Fibroblast of peridontal ligament (primary cell): ENCODE measurements around the gene RTL10.

Experiments
- DNase-seq: peaks from one replicate; pipeline ENCODE4 v3.0.0-alpha.2; 2010; ENCODE audit errors: extremely low read depth

RTL10 gene

DNA sequence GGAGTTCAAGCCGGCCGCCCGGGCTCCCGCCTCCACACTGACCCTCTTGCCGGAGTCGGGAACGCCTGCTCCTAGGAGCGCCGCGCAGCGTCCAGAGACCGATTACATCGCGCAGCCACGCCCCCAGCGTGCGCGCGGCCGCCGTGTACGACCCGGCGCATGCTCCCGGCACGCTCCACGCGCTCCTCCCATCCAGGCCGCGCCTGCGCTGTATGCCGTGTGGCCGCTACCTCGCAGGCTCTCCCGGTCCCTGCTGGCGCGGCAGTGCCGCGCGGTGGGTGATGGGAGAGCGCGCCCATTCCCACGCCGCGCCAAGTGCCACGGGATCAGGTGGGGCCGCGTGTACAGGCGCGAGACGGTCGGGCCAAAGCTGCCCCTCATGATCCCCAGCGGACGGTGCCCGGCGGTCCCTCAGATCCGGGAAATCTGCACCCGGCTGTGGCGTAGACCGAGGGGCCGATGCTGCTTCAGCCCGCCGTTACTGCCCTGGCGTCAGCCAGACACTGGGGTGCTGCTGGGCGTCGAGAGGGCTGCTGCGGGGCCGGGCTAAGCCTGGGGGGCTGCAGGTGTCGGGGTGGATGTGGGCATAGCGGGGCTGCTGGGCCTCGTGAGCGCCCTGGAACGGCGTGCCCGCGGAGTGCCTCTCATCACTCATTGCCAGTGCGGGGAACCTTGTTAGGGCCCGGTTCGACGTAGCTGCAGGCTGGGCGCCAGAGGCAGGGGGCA is at the start of gene RTL10, which contains the start of gene GNB1L:
RTL10 (minus strand) TSS at position 97 of the 726 bp plus-strand sequence. CDS start 2,613 bp downstream, outside the sequence.
GNB1L (minus strand) TSS at position 97 of the 726 bp plus-strand sequence. CDS start 33,519 bp downstream, outside the sequence.
- DNase-seq, result peak; percentile 93

DNA sequence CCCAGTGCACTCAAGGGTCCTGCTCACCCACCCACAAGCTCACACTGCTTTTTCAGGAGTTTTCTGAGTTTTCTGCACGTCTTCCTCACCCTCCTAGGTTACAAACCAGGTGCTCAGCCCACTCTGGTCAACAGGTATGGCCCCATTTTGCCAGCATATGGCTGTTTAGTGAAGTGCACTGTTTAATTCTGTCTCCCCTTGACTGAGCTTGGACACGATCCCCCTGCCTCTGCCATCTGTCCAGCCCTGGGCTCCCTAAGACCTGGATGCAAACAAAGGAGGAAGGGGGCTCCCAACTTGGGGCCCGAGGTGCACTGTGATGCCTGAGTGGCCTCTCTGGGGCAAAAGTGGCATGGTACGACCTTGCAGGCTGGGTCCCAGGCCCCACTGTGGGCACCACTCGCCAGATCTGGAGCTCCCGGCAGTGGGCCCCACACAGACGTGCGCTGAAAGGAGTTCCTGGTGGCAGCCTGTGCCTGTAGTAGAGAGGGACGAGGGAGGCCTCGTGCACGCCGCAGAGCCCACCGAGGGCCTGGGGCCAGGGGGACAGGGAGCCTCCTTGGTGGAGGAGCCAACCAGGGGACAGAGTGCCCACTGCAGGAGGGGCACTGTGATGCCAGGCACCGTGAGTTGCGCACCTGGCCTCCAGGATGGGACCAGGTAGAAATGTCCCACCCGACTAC is 49.6 kb upstream of the RTL10 start:
- no peak for DNase-seq

GRCh38 chr22:19903513-19903912 is 48.8 kb upstream of the RTL10 start:
- no peak for DNase-seq

GRCh38 chr22:19903031-19903430 is 48.4 kb upstream of the RTL10 start:
- no peak for DNase-seq

DNA sequence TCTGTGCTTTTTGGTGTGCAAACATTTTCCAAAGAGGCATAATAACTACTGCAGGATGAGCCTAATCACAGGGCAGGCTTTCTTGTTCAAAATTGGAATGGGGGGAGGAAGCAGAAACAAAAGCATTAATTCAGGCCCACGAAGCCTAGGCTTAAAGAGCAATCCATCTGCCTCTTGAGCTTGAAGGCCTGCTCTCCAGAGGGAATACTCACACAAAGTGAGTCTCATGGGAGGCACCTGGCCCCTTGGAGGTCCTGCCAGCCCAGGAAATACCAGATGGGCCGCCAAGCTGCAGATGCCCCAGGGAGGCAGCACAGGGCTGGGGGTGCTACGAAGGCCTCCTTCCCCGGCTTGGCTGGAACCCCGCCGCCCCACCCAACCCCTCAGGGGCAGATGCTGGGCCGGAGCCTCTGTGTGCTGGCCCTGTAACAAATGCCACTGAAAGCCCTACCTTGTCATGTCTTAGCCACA is 47.6 kb upstream of the RTL10 start:
- no peak for DNase-seq

- DNase-seq, result no peak
These were observed 47.0 kb upstream of the RTL10 start for GRCh38 chr22:19901577-19902244.

- DNase-seq, result no peak
These were observed 46.2 kb upstream of the RTL10 start for GRCh38 chr22:19900707-19901436.

- DNase-seq, result no peak
These were observed 44.3 kb upstream of the RTL10 start for GRCh38 chr22:19898831-19899567.

GRCh38 chr22:19898145-19898544 is 43.5 kb upstream of the RTL10 start:
- DNase-seq, result no peak

DNA sequence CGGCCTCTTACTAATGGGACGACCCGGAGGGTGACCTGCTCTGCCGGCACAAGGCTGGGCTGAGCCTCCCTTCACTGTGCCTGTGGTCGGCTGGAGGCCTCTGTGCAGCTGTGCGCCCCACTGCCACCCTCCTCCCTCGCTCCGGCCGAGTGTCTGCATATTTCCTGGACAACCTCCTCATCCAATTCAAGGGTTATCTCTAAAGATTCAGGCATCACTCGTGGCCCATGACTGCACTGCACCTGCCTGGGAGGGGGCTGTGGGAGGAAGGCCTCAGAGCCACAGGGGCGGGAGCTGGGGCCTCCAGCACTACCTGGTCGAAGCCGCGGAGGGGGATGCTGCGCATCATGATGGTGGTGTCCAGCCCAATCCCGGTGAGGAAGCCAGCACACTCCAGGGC is 43.1 kb upstream of the RTL10 start:
- no peak for DNase-seq

DNA sequence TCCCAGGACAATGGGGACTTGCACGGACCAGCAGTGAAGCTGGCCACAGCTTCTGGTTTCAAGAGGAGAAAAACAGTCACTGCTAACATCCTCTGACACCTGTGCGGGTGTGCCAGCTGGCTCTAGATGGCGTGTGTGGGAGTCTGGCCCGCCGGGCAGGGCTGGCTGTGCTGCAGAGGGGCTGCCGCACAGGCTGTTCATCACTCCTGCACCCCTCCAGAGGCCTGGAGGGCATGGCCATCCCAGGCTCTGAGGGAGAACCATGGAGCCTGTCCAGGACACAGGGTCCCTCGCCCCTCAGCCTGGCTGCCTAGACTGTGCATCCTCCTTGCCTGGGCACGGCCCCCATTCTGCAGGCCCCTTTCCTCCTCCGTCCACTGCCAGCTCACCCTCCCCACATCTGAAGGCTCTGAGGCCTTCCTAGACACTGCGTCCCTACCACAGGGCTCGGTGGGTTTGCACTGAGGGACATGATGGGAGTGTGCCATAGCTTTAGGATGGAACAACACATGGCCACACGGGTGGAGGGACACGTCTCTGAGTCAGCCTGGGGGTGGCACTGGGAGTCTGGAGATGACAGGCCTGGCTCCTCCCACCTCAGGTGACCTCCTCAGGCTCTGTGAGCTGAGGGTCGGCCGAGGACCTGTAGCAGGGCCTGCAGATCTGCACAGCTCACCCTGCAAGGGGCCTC is 42.1 kb upstream of the RTL10 start:
- DNase-seq, result no peak

DNA sequence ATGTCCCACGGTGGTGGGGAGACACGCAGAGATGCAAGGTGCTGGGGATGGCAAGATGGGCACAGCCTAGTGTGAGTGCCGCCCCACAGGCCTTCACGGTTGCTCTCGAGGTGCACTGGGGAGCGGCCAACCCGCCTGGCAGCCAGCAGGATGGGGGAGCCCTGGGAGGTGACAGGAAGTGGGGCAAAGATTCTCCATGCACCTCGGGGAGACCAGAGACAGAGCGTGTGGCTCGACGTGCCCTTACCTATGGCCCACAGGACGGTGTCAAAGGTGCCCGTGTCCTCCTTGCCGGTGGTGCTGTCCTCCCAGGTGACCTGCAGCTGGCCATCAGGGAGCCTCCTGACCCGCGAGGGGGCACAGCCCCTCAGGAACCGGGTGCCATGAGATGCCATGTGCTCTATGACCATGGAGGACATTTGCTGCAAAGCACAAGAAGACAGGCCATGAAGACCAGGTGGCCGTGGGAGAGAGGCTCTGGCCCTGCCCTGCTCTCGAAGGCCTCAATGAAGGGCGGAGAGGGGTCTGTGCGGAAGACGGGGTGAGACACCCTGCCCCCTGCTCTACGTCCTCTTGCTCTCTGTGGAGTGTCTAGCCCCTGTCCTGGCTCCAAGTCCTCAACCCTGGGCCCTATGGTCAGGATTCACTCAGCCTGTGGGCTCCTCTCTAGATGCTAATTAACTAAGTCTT is 40.6 kb upstream of the RTL10 start:
- DNase-seq, result no peak

DNA sequence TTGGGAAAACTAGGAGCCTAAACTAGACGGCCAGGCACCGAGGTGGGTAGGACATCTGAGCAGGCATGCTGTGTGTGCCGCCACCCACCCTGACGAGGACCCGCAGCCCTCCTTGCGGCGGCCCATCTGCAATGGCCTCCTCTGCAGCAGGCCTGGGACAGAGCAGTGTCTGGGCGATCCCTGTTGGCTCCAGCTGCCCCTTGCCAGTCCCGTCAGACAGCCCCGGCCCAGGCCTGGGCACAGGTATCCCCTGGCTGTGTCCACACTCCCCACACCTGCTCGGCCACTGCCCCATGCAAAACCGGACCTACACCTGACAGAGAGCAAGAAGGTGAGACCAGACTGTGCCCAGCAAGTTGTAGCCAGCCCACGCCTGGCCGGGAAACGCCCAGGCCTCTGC is 38.7 kb upstream of the RTL10 start:
- DNase-seq, result no peak

GRCh38 chr22:19892925-19893324 is 38.3 kb upstream of the RTL10 start:
- DNase-seq, result no peak

DNA sequence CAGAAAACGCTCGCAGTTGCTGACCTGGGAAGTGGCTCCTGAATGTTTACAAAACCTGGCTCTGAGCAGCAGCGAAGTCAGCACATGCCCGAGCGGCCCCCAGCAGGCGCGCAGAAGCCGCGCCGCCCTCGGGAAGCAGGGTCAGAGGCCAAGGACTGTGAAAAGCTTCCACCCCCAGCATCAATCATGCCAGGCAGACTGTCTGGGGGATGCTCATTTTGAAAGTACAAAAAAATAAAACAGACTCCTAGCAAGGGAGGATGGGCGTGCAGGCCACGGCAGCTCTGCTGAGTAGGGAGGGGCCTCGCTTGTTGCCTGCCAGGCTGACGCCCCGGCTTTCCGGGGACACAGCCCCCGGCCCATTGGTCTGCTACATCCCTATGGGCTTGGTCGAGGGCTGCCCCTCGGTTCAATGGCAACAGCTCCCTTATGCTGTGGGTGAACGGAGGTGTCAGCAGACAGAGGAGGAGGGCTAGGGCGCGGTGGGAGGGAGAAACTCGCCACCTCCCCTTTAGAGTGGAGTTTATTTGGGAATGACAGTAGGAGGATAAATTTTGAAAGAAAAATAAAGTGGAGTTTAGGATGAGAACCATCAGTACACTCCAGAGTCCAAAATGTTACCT is 37.7 kb upstream of the RTL10 start:
- DNase-seq, result no peak

DNA sequence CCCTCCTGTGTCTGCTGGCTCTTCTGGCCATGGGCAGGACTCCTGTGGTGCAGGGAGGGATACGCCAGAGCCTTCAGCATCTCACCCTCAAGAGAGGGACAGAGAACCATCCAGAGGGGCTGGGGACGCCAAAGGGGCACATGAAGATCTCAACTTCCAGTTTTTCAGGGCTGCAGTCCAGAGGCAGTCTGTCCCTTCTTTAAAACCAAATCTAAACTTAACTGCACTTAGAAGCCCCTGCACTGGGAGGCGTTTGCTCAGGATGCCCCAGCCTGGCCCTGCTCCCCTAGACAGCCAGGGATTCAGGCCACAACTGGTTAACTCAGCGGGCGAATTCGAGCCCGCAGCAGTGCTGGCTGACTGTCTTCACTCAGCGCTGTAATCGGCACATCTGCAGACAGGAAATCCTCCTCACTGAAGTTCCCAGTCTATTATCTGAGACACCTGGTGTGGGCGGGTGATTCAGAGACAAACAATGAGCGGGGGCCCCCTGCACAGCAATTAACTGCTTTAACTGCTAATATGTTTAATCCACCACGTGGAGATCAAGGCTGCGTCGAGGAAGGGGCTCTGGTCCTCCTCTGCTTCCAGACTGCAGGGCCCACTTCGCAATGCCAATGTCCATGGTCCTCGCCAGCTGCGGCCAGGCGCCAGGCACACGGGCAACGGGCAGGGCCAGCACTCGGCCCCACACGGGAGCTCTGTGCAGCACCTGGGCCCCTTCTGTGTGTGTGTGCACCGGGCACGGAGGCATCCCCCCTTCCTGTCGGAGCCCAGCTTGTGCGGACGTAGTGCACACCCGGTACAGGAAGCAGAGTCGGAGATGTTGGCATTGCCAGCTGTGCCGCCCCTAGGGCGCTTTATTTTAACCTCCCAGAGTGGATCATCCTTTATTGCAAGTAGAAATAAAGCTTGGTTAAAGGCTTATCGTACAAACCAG is 36.9 kb upstream of the RTL10 start:
- DNase-seq, result peak; percentile 26

DNA sequence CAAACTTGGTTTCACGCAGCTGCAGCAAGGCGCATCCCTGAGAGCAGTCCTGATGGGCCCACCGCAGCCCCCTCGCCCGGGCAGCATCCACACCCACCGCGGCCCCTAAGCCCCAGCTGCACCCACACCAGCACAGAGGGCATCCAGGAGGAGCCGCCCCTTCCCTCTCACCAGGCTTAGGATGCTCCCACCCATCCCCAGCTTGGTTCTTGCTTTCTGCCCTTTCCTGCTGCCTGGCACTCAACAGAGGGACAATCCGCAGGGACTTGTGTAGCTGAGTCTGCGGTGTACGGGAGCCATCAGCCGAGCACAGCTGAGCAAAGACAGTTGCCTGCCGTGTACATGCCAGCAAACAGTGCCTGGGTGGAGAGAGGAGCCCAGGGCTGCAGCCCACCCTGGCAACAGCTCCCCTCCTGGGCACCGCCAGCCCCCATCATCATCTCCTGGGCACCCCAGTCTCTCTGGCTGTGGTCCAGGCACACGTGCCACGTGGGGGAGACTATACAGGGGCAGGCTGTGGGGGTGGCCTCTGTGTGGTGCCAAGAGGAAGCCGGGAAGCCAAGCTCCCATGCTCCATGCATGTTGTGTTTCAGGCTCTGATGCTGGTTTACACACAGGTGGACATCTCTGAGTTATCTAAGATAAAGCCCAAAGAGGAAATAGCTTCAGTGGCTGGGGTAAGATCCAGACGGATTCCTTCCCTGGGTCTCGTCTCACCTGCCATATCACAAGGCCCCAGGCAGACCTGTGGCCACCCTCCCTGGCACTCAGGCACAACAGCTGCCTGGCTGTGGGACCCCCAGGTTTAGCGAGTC is 36.0 kb upstream of the RTL10 start:
- no peak for DNase-seq

DNA sequence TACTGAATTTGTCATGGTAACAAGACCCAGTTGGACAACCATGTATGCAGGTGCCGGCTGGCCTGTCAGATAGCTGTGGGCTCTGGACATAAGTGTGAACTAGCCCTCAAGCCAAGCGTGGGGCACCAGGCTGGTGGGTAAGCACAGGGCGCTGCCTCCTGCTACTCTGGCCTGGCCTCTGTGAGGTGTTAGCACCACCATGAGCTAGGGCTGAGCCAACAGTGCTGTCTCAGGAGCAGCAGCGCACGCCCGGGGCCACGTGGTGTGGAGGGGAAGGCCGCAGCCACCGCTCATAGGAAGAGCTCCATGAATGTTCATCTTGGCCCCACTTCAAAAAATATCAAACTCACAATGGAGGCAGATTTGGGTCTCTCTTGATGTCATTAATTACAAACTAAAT is 35.3 kb upstream of the RTL10 start:
- DNase-seq, result no peak
